ENCODE data around the gene LEKR1.
"Not testable (repeated sequence)": the region's sequence is repeated elsewhere in the genome, so short reads cannot be mapped to it uniquely, and the experiment has no call there.

LEKR1 gene

GRCh38 chr3:156838035-156838434, 11.9 kb downstream of the LEKR1 start:
- no peak for DNase-seq

DNA sequence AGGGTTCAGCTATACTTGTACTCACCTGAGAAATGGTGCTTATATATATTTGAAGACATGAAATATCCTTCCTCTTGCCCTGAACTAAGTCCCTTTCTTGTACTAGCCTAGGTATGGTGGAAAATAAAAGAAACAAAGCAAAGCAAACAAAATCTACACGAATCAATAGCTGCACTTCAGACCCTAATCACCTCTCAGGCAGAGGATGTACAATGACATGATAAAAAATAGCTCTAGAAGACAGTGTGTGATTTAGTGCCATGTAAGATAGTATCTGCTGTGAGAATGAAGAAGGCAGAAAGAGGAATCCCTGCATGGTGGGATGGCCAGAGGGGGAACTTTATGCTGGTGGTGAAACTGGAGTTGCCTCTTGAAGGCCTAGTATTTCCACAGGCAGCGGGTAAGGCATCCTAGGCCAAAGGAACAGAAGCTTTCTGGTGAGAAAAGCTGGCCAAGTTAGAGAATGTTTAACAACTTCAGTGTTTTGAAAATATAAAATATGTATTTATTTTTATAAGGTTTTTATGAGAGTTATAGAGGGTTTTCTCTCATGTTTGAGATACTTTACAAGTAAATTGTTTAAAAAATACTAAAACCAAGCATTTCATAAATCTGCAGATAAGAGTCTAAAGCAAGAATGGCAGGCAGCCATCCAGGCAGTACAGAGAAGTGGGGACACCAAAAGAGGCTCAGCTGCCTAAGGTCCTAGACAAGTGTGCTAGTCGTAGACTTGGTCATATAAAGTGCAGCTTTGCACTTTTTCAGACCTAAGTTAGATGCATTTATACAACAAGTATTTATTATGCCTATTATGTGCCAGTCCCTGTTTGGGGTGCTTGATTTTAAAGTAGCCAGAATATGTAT, 14.9 kb downstream of the LEKR1 start:
- no peak for DNase-seq

DNA sequence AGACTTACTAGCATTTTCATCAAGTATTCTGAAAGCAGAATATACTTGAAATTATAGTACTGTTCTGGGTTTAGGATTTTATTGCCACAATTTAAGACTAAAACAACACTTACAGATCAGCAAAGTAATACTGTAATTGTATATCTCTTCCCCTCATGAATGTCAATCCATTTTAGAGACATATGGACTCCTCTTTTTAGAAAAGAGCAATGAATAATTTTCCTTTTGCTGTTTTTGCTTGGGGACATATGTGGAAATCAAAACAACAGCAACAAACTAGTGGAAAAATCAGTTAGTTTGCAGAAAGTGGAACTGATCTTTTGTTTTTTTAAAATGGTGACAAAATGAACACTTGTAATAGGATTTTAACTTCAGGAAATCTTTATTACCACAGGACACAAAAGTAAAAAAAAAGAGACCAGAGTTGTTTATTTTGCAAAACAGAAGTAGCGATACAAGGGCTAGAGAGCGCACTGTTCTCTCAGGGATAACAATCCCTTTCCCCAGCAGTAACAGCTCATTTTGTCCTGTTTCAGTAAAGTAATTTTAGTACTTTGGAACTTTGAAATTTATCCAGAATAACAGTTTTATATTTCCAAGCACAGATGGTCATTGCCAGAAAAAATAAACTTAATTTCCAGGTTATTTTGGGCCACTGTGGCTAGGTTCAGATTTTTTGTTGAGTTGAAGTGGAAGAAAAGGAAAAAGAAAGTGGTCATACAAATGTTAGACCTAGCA, 17.1 kb downstream of the LEKR1 start:
- no peak for DNase-seq

GRCh38 chr3:156847752-156848448, 21.7 kb downstream of the LEKR1 start:
- no peak for DNase-seq

DNA sequence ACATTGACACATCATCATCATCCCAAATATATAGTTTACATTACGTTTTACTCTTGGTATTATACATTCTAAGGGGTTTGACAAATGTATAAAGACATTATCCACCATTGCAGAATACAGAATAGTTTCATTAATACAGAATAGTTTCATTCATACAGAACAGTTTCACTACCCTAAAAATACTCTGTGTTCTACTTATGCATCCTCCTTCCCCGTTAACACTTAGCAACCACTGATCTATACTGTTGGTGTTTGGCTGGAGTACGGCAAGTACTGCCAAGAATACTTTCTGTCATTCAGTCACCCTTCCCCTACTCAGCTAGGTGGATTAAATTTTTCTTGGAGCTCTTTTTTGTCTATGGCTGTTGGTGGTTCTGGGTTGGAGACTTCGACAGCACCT, 33.4 kb downstream of the LEKR1 start:
- no peak for DNase-seq

GRCh38 chr3:156860873-156861272, 34.7 kb downstream of the LEKR1 start:
- no peak for DNase-seq

GRCh38 chr3:156862338-156862737, 36.2 kb downstream of the LEKR1 start:
- DNase-seq = no peak

DNA sequence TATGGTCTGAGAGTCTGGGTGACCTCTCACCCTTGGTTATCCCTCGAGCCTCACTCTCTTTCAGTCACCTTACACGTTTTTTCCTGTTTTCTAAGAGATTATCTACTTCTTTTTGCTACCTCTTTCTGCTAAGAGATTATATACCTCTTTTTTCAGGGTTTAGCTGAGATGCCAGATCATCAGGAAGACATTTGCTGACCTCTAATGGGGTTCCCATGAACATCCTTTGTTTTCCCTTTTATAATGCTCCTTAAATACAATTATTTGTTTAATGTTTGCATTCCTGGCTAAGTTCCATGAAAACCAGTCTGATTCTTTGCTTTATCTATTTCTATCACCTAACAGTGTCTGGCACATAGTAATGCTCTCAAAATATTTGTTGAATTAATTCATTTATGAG, 39.6 kb downstream of the LEKR1 start:
- DNase-seq = no peak

DNA sequence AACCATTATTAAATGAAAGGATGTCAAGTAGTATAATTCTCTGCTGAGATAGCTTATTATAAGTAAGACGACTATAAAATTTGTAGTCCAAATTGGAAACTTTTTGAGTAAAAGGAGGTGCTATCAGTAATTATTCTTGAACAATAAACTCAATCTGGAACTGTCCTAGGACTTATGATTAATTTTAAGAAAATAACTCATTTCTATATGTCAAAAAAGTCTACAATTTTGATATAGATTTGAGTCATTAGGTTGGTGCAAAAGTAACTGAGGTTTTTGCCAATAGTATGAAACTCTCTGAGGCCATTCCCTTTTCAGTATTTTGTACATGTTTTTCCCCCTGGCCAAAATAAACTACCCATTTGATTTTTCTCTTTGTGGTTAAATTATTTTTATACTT, 41.0 kb downstream of the LEKR1 start:
- no peak for DNase-seq

GRCh38 chr3:156867920-156868319, 41.8 kb downstream of the LEKR1 start:
- no peak for DNase-seq

GRCh38 chr3:156873906-156874305, 47.8 kb downstream of the LEKR1 start:
- no peak for DNase-seq

- not testable (repeated sequence) for DNase-seq
Measured at GRCh38 chr3:156879491-156879890, 53.3 kb downstream of the LEKR1 start.

DNA sequence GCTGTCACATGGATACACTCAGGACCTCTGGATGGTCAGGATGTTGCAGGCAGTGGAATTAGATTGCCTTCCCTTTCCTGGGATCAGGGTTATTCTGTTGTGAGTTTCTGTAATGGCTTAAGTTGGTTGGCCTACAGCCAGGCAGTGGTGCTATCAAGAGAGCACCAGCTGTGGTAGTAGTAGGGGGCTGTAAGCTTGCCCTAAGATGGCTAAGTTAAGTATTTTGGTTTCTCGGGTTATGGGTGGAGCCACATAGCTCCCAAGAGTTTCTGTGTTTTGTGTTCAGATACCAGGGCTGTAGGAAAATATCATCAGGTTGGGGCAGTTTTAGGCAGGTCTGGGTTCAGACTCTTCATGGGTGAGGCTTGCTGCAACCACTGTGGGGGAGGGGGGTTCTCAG, 59.6 kb downstream of the LEKR1 start:
- DNase-seq = peak; percentile 61

DNA sequence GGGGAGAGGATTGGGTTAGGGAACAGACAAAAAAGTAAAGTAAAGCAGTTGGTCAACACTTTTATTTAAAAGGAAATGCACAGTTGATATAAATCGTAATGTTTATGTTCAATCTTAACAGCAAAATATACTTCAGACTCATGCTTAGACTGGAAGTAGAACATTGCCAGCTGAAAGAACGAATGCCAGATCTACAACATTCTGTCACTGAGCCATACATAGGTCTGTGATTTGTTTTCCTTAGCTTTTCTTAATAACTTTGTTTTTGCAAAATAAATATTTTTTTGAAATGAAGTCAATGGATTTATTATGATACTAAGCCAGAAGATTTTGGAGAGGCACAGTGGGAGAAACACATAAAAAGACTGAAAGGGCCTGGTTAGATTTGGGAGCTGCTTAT, 62.0 kb downstream of the LEKR1 start:
- DNase-seq = no peak

GRCh38 chr3:156888576-156888975, 62.4 kb downstream of the LEKR1 start:
- DNase-seq = no peak

GRCh38 chr3:156892701-156893100, 66.5 kb downstream of the LEKR1 start:
- no peak for DNase-seq

DNA sequence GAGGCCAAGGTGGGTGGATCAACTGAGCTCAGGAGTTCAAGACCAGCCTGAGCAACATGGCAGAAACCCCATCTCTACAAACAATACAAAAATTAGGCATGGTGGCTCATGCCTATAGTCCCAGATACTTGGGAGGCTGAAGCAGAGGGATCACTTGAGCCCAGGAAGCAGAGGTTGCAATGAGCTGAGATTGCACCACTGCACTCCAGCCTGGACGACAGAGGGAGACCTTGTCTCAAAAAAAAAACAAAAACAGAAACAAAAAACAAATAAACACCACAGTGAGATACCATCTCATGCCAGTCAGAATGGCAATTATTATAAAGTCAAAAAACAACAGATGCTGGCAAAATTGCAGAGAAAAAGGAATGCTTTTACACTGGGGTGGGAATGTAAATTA, 69.2 kb downstream of the LEKR1 start:
- DNase-seq = not testable (repeated sequence)

GRCh38 chr3:156897851-156898250, 71.7 kb downstream of the LEKR1 start:
- DNase-seq = not testable (repeated sequence)

GRCh38 chr3:156898296-156898880, 72.2 kb downstream of the LEKR1 start:
- DNase-seq = no peak

GRCh38 chr3:156899951-156900350, 73.8 kb downstream of the LEKR1 start:
- no peak for DNase-seq

GRCh38 chr3:156902916-156903315, 76.8 kb downstream of the LEKR1 start:
- no peak for DNase-seq

- no peak for DNase-seq
Measured at GRCh38 chr3:156906275-156906674, 80.1 kb downstream of the LEKR1 start.

DNA sequence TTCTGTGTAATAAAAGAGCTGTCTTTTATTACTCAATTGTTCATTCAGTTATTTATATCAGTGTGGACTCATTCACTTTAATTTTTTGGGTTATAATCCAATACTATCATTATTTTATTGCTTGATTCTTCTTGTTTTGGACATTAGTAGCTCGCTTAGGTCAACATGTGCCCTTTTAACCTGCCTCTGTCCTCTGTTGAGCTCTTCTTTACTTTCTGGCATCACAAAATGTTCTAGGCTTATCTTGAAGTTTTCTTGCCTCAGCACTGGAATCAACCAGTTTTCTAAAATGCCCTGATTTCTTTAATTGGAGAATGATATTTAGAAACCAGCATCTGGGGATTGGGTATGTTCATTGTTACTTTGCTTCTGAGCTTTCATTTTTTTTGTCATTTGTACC, 82.2 kb downstream of the LEKR1 start:
- DNase-seq = no peak

Data from hematopoietic multipotent progenitor cell treated with erythropoietin and hydrocortisone succinate and interleukin-3 and kit ligand, for 8 days (in vitro differentiated cells).